Panc1 (cell line): ENCODE data around the gene IFTAP.

Experiments
- CTCF ChIP-seq: fragments of 450-650 bp; IDR thresholded peaks from 2 replicates; pipeline ENCODE4 v1.5.1; 2017; ENCODE audit warnings: mild to moderate bottlenecking
- REST ChIP-seq, 2 experiments: IDR thresholded peaks; 2 replicates each; pipeline ENCODE4 v1.6.1; 2011 to 2012; ENCODE audit warnings: low read depth in 2 of 2, control low read depth in 1 of 2, low read length in 1 of 2, mild to moderate bottlenecking in 1 of 2, moderate library complexity in 1 of 2; ENCODE audit not compliant: insufficient read depth in 1 of 2
- SIN3A ChIP-seq: IDR thresholded peaks from 2 replicates; pipeline ENCODE4 v1.6.1; 2012; ENCODE audit warnings: low read depth, mild to moderate bottlenecking, low read length, moderate library complexity, borderline replicate concordance; ENCODE audit not compliant: insufficient read depth

GRCh38 chr11:36627471-36627870 is 33.2 kb downstream of the IFTAP start:
- no peak for TF ChIP-seq SIN3A
- no peak for TF ChIP-seq REST (IDR thresholded peaks at IDR 0.05; ENCODE audit: insufficient read depth in 1 of 2, low read depth in 2 of 2, low read length in 1 of 2)
- TF ChIP-seq CTCF: no peak
